HG03432 (cell line): Measurements from ENCODE around the gene MLC1.
"Not testable (repeated sequence)": the region's sequence is repeated elsewhere in the genome, so short reads cannot be mapped to it uniquely, and the experiment has no call there.

ENCODE experiments used
- ATAC-seq: cut with Tn5 transposase; IDR thresholded peaks from one replicate; pipeline ENCODE4 v1.9.1; 2021; ENCODE audit warnings: mild to moderate bottlenecking, moderate library complexity; ENCODE audit not compliant: unreplicated experiment

MLC1 gene

GRCh38 chr22:50104141-50104544 lies 18.9 kb upstream of the MLC1 start:
- ATAC-seq: no peak

GRCh38 chr22:50102946-50103345 lies 17.7 kb upstream of the MLC1 start:
- ATAC-seq: no peak

GRCh38 chr22:50101870-50102565 lies 16.8 kb upstream of the MLC1 start:
- no peak for ATAC-seq

- ATAC-seq: no peak
Measured at GRCh38 chr22:50098052-50098451, 12.8 kb upstream of the MLC1 start.

GRCh38 chr22:50092342-50092741 lies 7.1 kb upstream of the MLC1 start:
- ATAC-seq: no peak

GRCh38 chr22:50091092-50091768 lies 6.0 kb upstream of the MLC1 start:
- ATAC-seq: no peak

- ATAC-seq: no peak
Measured at GRCh38 chr22:50090412-50090714, 5.1 kb upstream of the MLC1 start.

- ATAC-seq: no peak
Measured at GRCh38 chr22:50089682-50090411, 4.6 kb upstream of the MLC1 start, which contains the start of gene MOV10L1. TSS of gene MOV10L1 (plus strand) at chr22:50090006. CDS start at chr22:50090089, 83 bp downstream.

GRCh38 chr22:50089231-50089630 lies 4.0 kb upstream of the MLC1 start:
- no peak for ATAC-seq

- no peak for ATAC-seq
Measured at GRCh38 chr22:50088096-50088495, 2.9 kb upstream of the MLC1 start.

GRCh38 chr22:50087646-50088045 lies 2.4 kb upstream of the MLC1 start:
- ATAC-seq: no peak

- ATAC-seq: not testable (repeated sequence)
Measured at GRCh38 chr22:50086975-50087374, 1.7 kb upstream of the MLC1 start.

- ATAC-seq: no peak
Measured at GRCh38 chr22:50086526-50086925, 1.3 kb upstream of the MLC1 start.

- ATAC-seq: no peak
Measured at GRCh38 chr22:50084614-50085021, 608 bp downstream of the MLC1 start.

- no peak for ATAC-seq
Measured at GRCh38 chr22:50084080-50084477, 1.1 kb downstream of the MLC1 start.

GRCh38 chr22:50083462-50084079 lies 1.7 kb downstream of the MLC1 start:
- ATAC-seq: no peak

GRCh38 chr22:50082961-50083461 lies 2.2 kb downstream of the MLC1 start:
- ATAC-seq: no peak

GRCh38 chr22:50082197-50082715 lies 3.0 kb downstream of the MLC1 start:
- no peak for ATAC-seq

- ATAC-seq: no peak
Measured at GRCh38 chr22:50081426-50082196, 3.6 kb downstream of the MLC1 start.

GRCh38 chr22:50080077-50080465 lies 5.2 kb downstream of the MLC1 start:
- ATAC-seq: no peak
